AG20443 (cell line): ENCODE measurements around the gene FXR1.
A peak's percentile ranks its signal among the peaks of the same experiment; 100 is the strongest.
"Not testable (repeated sequence)": the region's sequence is repeated elsewhere in the genome, so short reads cannot be mapped to it uniquely, and the experiment has no call there.

Experiments used
- DNase-seq: peaks from one replicate; pipeline ENCODE4 v3.0.0; 2012; ENCODE audit warnings: low spot score, mixed read lengths

The FXR1 gene

GRCh38 chr3:180934638-180935037 lies 22.2 kb downstream of the FXR1 start:
- DNase-seq = no peak

- no peak for DNase-seq
Measured at GRCh38 chr3:180940826-180941225, 28.4 kb downstream of the FXR1 start.

GRCh38 chr3:180947761-180948390 lies 35.4 kb downstream of the FXR1 start:
- DNase-seq = no peak

- DNase-seq = no peak
Measured at GRCh38 chr3:180959691-180960090, 47.2 kb downstream of the FXR1 start.

- DNase-seq = no peak
Measured at GRCh38 chr3:180961087-180961486, 48.6 kb downstream of the FXR1 start.

GRCh38 chr3:180961552-180961951 lies 49.1 kb downstream of the FXR1 start:
- DNase-seq = no peak

GRCh38 chr3:180962530-180962929 lies 50.1 kb downstream of the FXR1 start:
- DNase-seq = no peak

- no peak for DNase-seq
Measured at GRCh38 chr3:180970931-180971330, 58.5 kb downstream of the FXR1 start.

GRCh38 chr3:180973543-180973942 lies 61.1 kb downstream of the FXR1 start:
- no peak for DNase-seq

GRCh38 chr3:180974286-180974685 lies 61.8 kb downstream of the FXR1 start:
- DNase-seq = no peak

GRCh38 chr3:180977498-180977897 lies 65.0 kb downstream of the FXR1 start:
- DNase-seq = no peak

- DNase-seq = no peak
Measured at GRCh38 chr3:180979961-180980360, 67.5 kb downstream of the FXR1 start.

GRCh38 chr3:180980611-180981010 lies 68.1 kb downstream of the FXR1 start:
- DNase-seq = no peak

GRCh38 chr3:180981912-180982311 lies 69.4 kb downstream of the FXR1 start:
- no peak for DNase-seq

GRCh38 chr3:180983136-180983535 lies 70.7 kb downstream of the FXR1 start:
- no peak for DNase-seq

- not testable (repeated sequence) for DNase-seq
Measured at GRCh38 chr3:180986366-180986765, 73.9 kb downstream of the FXR1 start.

GRCh38 chr3:180987344-180987743 lies 74.9 kb downstream of the FXR1 start:
- no peak for DNase-seq

GRCh38 chr3:180989291-180990163 lies 77.1 kb downstream of the FXR1 start, which contains the start of gene DNAJC19:
Gene DNAJC19, minus strand, starts transcription at chr3:180989736. Its CDS starts 134 bp downstream, at chr3:180989602.
- DNase-seq = peak; percentile 95

GRCh38 chr3:180990505-180990904 lies 78.0 kb downstream of the FXR1 start:
- DNase-seq = no peak

GRCh38 chr3:180996415-180996932 lies 84.0 kb downstream of the FXR1 start:
- DNase-seq = no peak

GRCh38 chr3:181002331-181002730 lies 89.9 kb downstream of the FXR1 start:
- DNase-seq = not testable (repeated sequence)

- DNase-seq = not testable (repeated sequence)
Measured at GRCh38 chr3:181003469-181003868, 91.0 kb downstream of the FXR1 start.

GRCh38 chr3:181006541-181006940 lies 94.1 kb downstream of the FXR1 start:
- DNase-seq = no peak
